Measurements from ENCODE around the gene DGCR2.
"Not testable (repeated sequence)": the region's sequence is repeated elsewhere in the genome, so short reads cannot be mapped to it uniquely, and the experiment has no call there.

Gene DGCR2

GRCh38 chr22:19082793-19083192 lies 39.4 kb downstream of the DGCR2 start:
- no peak for DNase-seq (ENCODE audit: low spot score)

- DNase-seq (ENCODE audit: low spot score): no peak
Measured at GRCh38 chr22:19082101-19082500, 40.1 kb downstream of the DGCR2 start.

- no peak for DNase-seq (ENCODE audit: low spot score)
Measured at GRCh38 chr22:19081351-19081750, 40.9 kb downstream of the DGCR2 start.

- DNase-seq (ENCODE audit: low spot score): no peak
Measured at GRCh38 chr22:19080853-19081252, 41.4 kb downstream of the DGCR2 start.

- DNase-seq (ENCODE audit: low spot score): no peak
Measured at GRCh38 chr22:19079691-19080090, 42.5 kb downstream of the DGCR2 start.

- DNase-seq (ENCODE audit: low spot score): no peak
Measured at GRCh38 chr22:19075404-19075803, 46.8 kb downstream of the DGCR2 start.

- not testable (repeated sequence) for DNase-seq (ENCODE audit: low spot score)
Measured at GRCh38 chr22:19072853-19073252, 49.4 kb downstream of the DGCR2 start.

- DNase-seq (ENCODE audit: low spot score): no peak
Measured at GRCh38 chr22:19070397-19071169, 51.6 kb downstream of the DGCR2 start.

GRCh38 chr22:19069451-19069850 lies 52.8 kb downstream of the DGCR2 start:
- DNase-seq (ENCODE audit: low spot score): no peak

- no peak for DNase-seq (ENCODE audit: low spot score)
Measured at GRCh38 chr22:19068784-19069271, 53.4 kb downstream of the DGCR2 start.

GRCh38 chr22:19067696-19068348 lies 54.4 kb downstream of the DGCR2 start:
- no peak for DNase-seq (ENCODE audit: low spot score)

GRCh38 chr22:19066531-19067271 lies 55.5 kb downstream of the DGCR2 start:
- DNase-seq (ENCODE audit: low spot score): no peak

GRCh38 chr22:19065929-19066328 lies 56.3 kb downstream of the DGCR2 start:
- DNase-seq (ENCODE audit: low spot score): no peak

- DNase-seq (ENCODE audit: low spot score): no peak
Measured at GRCh38 chr22:19065298-19065859, 56.8 kb downstream of the DGCR2 start.

GRCh38 chr22:19064354-19065054 lies 57.7 kb downstream of the DGCR2 start:
- DNase-seq (ENCODE audit: low spot score): no peak

- no peak for DNase-seq (ENCODE audit: low spot score)
Measured at GRCh38 chr22:19063581-19064353, 58.4 kb downstream of the DGCR2 start.

- DNase-seq (ENCODE audit: low spot score): no peak
Measured at GRCh38 chr22:19062943-19063308, 59.3 kb downstream of the DGCR2 start.

- DNase-seq (ENCODE audit: low spot score): no peak
Measured at GRCh38 chr22:19062139-19062942, 59.9 kb downstream of the DGCR2 start.

- no peak for DNase-seq (ENCODE audit: low spot score)
Measured at GRCh38 chr22:19061471-19062138, 60.6 kb downstream of the DGCR2 start.

Data from CD4-positive, alpha-beta T cell treated with Interleukin-15 for 4 hours (primary cell).